Measurements from ENCODE around the gene ST6GALNAC4.
A peak's percentile ranks its signal among the peaks of the same experiment; 100 is the strongest.

ST6GALNAC4 gene

GRCh38 chr9:127930231-127931091 is 13.6 kb upstream of the ST6GALNAC4 start, which contains the start of gene PIP5KL1:
Gene PIP5KL1, minus strand, starts transcription at chr9:127930777. Its CDS starts 25 bp downstream, at chr9:127930752.
- DNase-seq (ENCODE audit: low spot score): peak; percentile 88

- DNase-seq (ENCODE audit: low spot score): no peak
Observed at GRCh38 chr9:127929625-127929979, 12.8 kb upstream of the ST6GALNAC4 start.

- no peak for DNase-seq (ENCODE audit: low spot score)
Observed at GRCh38 chr9:127928676-127929624, 12.1 kb upstream of the ST6GALNAC4 start.

- DNase-seq (ENCODE audit: low spot score): no peak
Observed at GRCh38 chr9:127927988-127928675, 11.3 kb upstream of the ST6GALNAC4 start.

GRCh38 chr9:127927201-127927987 is 10.6 kb upstream of the ST6GALNAC4 start:
- DNase-seq (ENCODE audit: low spot score): no peak

GRCh38 chr9:127926906-127927200 is 10.0 kb upstream of the ST6GALNAC4 start:
- no peak for DNase-seq (ENCODE audit: low spot score)

- no peak for DNase-seq (ENCODE audit: low spot score)
Observed at GRCh38 chr9:127925959-127926905, 9.4 kb upstream of the ST6GALNAC4 start.

GRCh38 chr9:127924736-127925444 is 8.0 kb upstream of the ST6GALNAC4 start:
- no peak for DNase-seq (ENCODE audit: low spot score)

GRCh38 chr9:127923771-127924170 is 6.9 kb upstream of the ST6GALNAC4 start:
- DNase-seq (ENCODE audit: low spot score): no peak

GRCh38 chr9:127923046-127923445 is 6.2 kb upstream of the ST6GALNAC4 start:
- no peak for DNase-seq (ENCODE audit: low spot score)

- DNase-seq (ENCODE audit: low spot score): no peak
Observed at GRCh38 chr9:127921557-127922120, 4.8 kb upstream of the ST6GALNAC4 start.

GRCh38 chr9:127920794-127921193 is 4.0 kb upstream of the ST6GALNAC4 start:
- no peak for DNase-seq (ENCODE audit: low spot score)

- no peak for DNase-seq (ENCODE audit: low spot score)
Observed at GRCh38 chr9:127919253-127919815, 2.5 kb upstream of the ST6GALNAC4 start.

GRCh38 chr9:127918183-127919107 is 1.6 kb upstream of the ST6GALNAC4 start:
- DNase-seq (ENCODE audit: low spot score): no peak

GRCh38 chr9:127917603-127918002 is 762 bp upstream of the ST6GALNAC4 start:
- DNase-seq (ENCODE audit: low spot score): no peak

- no peak for DNase-seq (ENCODE audit: low spot score)
Observed at GRCh38 chr9:127915801-127916719, 781 bp downstream of the ST6GALNAC4 start.
